LNCaP clone FGC (cell line): ENCODE data around the gene APC2.

Source experiments
- DNase-seq: peaks from one replicate; pipeline ENCODE4 v3.0.0-alpha.2; 2011; ENCODE audit warnings: low read depth
- H3K4me3 ChIP-seq: 2 replicates; pipeline ENCODE4 v1.5.1; 2011; ENCODE audit warnings: mild to moderate bottlenecking, low read depth, low read length, control low read depth
- CTCF ChIP-seq: IDR thresholded peaks from 2 replicates; pipeline ENCODE4 v1.5.1; 2012; ENCODE audit warnings: mild to moderate bottlenecking; ENCODE audit not compliant: control insufficient read depth, insufficient read depth; ENCODE audit errors: extremely low read depth

Gene APC2

GRCh38 chr19:1451916-1452801 is 2.2 kb downstream of the APC2 start:
- DNase-seq: no peak
- H3K4me3 ChIP-seq: no peak overlapping the region
- no peak for TF ChIP-seq CTCF

- H3K4me3 ChIP-seq: no peak overlapping the region
- no peak for TF ChIP-seq CTCF
- no peak for DNase-seq
Observed at GRCh38 chr19:1452802-1453524, 3.0 kb downstream of the APC2 start.

- H3K4me3 ChIP-seq: no peak overlapping the region
- no peak for DNase-seq
Observed at GRCh38 chr19:1453525-1454364, 3.8 kb downstream of the APC2 start.

GRCh38 chr19:1455002-1455335 is 5.0 kb downstream of the APC2 start:
- H3K4me3 ChIP-seq: peak overlapping the region; percentile 52
- TF ChIP-seq CTCF: no peak
- DNase-seq: peak; percentile 11

More at GRCh38 chr19:1453525-1454364, 3.8 kb downstream of the APC2 start:
- no peak for TF ChIP-seq CTCF

GRCh38 chr19:1455336-1456120 is 5.6 kb downstream of the APC2 start:
- DNase-seq: peak; percentile 93
- peak overlapping the region; percentile 52 for H3K4me3 ChIP-seq

More at GRCh38 chr19:1455336-1456120, 5.6 kb downstream of the APC2 start:
- TF ChIP-seq CTCF: no peak
